Metanephros (tissue), 2 donors: ENCODE data around the gene HIF3A. TPM values are rescaled to one million over a fixed set of nuclear protein-coding genes. Genes with fewer than 3 reads are reported as not detected.

ENCODE experiments used
- small RNA-seq: library from RNA; depleted of rRNA; stranded (forward); fragments of <200 nt; gene quantifications from one replicate; pipeline ENCODE3, GENCODE V24; 2014; ENCODE audit warnings: low replicate concordance
- total RNA-seq: library from RNA; depleted of rRNA; stranded (reverse); fragments of >200 nt; gene quantifications from one replicate; pipeline ENCODE4 v1.2.3, GENCODE V29; 2014

The HIF3A gene
- total RNA-seq: 194 TPM

DNA sequence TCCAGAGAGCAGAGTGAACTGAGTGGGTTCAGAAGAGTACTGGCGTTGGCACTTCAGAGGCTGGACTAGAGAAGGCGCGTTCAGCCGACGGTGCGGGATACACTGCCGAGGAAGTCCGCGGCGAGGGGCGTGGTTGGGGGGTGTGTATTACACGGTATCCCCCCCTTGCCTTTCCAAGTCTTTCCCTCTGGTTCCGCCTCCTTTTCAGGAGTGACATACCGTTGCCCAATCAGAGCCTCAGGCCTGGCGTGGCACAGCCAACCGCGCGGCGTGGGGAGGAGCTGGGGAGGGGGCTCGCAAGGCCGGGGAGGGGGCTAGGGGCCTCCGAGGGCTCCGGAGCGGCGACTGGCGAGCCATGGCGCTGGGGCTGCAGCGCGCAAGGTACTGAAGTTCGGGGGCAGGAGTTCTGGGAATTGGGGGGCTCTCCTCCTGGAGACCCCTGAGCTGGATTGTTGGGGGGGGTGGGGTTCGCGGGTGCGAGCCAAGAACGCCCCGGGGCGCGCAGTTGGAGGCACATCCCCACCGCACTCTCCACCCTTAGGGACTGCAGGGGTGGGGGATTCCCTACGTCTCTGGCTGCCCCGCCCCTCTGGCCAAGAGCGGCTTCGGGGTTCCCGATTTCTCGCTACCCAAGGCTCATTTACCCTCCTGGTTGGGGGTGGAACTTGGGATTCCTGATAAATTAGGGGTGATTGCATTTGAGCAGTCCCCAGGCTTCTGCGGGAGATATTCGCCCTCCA is at the start of gene HIF3A:
HIF3A (plus strand) TSS at position 321 of the 740 bp plus-strand sequence; CDS start at position 356, 35 bp downstream.

DNA sequence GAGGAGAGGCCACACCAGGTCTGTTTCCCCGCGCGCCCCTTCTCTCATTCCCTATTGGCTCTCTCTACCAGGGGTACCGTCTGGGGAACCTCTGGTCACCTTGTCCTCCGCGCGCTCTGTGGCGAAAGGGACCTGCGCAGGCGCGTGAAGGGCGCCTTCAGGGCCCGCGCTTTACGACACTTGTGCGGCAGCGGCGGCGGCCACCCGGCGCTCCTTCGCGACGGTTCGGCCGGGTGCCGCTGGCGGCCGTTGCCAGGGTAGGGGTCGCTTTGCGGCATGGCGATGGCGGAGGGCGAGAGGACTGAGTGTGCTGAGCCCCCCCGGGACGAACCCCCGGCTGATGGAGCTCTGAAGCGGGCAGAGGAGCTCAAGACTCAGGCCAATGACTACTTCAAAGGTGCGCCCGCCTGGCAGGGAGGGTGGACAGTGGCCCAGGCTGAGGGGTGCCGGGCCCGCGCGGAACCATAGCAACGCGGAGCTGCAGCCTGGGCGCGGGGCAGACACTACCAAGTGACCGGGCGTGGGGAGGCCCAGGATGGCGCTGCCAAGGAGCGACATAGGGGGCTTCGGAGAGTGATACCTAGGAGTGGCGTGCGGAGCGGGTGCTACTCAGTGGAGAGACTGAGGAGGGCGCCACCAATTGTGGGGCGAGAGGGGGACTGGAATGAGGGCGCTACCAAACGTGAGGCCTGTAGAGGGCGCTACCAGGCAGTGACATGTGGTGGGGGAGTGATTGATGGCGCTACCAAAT is 50.2 kb downstream of the HIF3A start, which contains the start of gene PPP5C:
PPP5C (plus strand) TSS at position 267 of the 751 bp plus-strand sequence; CDS start at position 277, 10 bp downstream.

Small RNA genes within 50 kb of the gene (small RNA-seq; reads per million reads assigned to genes)
- not detected for gene RNU6-924P

Other genes starting within 250 kb of the HIF3A start
- not detected for gene IGFL3, start 172.4 kb upstream of the HIF3A start, total RNA-seq
- not detected for gene IGFL2, start 148.8 kb upstream of the HIF3A start, total RNA-seq
- not detected for gene IGFL1, start 67.3 kb upstream of the HIF3A start, total RNA-seq
- 66.6 TPM for gene PPP5C, start 50.0 kb downstream of the HIF3A start, total RNA-seq
- 62.2 TPM for gene CCDC8, start 116.5 kb downstream of the HIF3A start, total RNA-seq
- 0.53 TPM for gene PNMA8C, start 131.9 kb downstream of the HIF3A start, total RNA-seq
- gene PNMA8A, start 174.5 kb downstream of the HIF3A start, total RNA-seq: 44.5 TPM
- gene PNMA8B, start 198.8 kb downstream of the HIF3A start, total RNA-seq: 7.2 TPM